ENCODE results near the gene RPL32.
"Not testable (repeated sequence)": the region's sequence is repeated elsewhere in the genome, so short reads cannot be mapped to it uniquely, and the experiment has no call there.

RPL32 gene

DNA sequence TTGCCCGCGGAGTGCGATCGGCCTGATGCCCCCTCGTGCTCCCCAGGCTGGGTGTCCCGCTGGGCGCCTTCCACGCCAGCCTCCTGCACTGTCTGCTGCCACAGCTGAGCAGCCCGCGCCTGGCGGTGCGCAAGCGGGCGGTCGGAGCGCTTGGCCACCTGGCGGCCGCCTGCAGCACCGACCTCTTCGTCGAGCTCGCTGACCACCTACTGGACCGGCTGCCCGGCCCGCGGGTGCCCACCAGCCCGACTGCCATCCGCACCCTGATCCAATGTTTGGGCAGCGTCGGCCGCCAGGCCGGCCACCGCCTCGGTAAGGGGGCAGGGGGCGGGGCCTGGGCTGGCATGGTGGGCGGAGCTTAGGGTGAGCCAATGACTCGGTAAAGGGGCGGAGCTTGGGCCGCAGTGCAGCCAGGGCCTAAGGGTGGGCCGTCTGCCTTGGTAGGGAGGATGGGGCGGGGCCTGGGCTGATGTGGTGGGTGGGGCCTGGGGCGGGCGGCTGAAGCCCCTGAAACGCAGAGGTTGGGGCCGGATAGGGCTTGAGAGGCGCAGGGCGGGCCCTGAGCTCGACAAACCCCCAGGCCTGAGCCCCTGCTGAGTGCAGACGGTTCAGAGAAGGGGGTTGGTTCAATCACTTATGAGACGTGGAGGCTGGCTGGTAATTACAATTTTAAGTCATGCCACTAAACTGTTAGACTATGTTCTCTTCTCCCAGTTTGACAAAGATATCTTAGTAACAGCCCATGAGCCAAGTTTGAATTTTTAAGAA lies 31.2 kb downstream of the RPL32 start:
- peak; percentile 92 to 94 for DNase-seq (ENCODE audit: low read depth in 2 of 2)

GRCh38 chr3:12809435-12809834 lies 31.9 kb downstream of the RPL32 start:
- DNase-seq (ENCODE audit: low read depth in 2 of 2): no peak

DNA sequence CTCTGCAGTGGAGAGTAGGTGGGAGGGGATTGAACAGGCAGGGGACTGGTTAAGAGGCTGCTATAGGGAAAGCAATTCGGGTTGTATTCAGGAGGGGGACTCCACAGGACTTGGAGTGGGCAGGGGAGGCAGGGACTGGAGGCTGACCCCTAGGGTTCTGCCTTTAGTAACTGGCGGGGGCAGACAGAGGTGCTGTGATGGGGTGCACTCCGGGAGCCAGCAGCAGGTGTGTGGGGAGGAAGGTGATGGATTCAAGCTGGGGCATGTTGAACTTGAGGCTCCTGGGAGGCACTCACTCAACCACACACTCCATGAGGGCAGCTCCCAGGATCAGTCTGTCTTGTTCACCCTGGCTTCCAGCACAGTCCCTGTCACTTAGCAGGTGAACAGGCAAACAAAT lies 32.4 kb downstream of the RPL32 start:
- no peak for DNase-seq (ENCODE audit: low read depth in 2 of 2)

GRCh38 chr3:12808587-12808986 lies 32.8 kb downstream of the RPL32 start:
- no peak for DNase-seq (ENCODE audit: low read depth in 2 of 2)

- no peak for DNase-seq (ENCODE audit: low read depth in 2 of 2)
Observed at GRCh38 chr3:12807601-12808359, 33.6 kb downstream of the RPL32 start.

DNA sequence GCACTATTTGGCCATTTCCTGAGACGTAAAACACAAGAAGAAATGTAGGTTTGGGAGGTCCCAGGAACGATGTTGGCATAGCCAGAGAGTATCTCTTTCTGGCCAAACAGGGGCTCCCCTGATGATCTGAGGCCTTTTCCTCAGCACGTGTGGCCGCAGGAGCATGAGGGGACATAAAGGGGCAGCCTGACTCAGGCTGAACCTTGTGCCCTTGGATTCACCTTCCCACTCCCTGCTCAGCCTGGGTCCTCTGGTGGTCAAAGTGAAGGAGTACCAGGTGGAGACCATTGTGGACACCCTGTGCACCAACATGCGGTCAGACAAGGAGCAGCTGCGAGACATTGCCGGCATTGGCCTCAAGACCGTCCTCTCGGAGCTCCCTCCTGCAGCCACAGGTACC lies 34.3 kb downstream of the RPL32 start:
- DNase-seq (ENCODE audit: low read depth in 2 of 2): no peak

- DNase-seq (ENCODE audit: low read depth in 2 of 2): no peak
Observed at GRCh38 chr3:12803371-12803770, 38.0 kb downstream of the RPL32 start.

DNA sequence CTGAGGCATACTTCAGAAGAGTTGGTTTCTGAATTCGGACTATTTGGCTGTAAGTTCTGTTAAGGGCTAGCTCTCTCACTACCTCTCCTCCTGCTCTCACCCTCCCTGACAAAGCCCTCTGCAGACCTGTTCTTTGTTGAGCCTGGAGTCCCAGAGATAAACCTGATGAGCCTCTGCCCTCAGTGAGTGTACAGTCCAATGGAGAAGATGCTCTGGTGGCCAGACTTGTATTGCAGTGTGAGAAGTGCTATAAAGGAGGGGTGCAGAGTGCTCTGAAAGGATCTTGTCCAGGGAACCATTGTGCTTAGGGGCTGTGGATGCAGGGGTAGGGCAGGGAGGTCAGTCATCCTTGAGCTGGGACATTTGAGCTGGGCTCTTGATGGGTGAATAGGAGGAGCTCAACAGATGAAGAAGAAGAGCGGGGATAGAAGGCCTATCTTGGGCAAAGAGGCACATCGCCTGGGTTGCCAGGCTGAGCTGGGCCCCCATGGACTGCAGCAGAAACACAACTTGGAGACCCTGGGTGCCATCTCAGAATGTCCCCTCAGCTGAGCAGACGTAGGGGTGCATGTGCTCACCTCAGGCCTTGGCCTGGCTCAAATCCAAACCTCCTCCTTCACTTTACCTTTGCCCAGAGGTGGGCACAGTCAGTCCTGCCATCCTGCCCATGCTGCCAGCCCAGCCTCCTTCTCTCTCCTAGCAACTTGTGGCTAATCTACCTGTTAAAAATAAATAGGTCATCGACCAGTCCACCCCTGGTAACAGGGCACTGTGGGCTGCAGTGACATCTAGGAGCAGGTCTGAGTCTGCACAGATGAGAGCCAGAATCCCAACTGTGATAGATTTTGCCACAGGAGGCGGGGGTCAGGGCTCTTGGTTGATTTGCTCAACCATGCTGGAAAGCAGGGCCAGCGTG lies 41.6 kb downstream of the RPL32 start:
- DNase-seq (ENCODE audit: low read depth in 2 of 2): no peak

- DNase-seq (ENCODE audit: low read depth in 2 of 2): no peak
Observed at GRCh38 chr3:12798559-12799179, 42.7 kb downstream of the RPL32 start.

DNA sequence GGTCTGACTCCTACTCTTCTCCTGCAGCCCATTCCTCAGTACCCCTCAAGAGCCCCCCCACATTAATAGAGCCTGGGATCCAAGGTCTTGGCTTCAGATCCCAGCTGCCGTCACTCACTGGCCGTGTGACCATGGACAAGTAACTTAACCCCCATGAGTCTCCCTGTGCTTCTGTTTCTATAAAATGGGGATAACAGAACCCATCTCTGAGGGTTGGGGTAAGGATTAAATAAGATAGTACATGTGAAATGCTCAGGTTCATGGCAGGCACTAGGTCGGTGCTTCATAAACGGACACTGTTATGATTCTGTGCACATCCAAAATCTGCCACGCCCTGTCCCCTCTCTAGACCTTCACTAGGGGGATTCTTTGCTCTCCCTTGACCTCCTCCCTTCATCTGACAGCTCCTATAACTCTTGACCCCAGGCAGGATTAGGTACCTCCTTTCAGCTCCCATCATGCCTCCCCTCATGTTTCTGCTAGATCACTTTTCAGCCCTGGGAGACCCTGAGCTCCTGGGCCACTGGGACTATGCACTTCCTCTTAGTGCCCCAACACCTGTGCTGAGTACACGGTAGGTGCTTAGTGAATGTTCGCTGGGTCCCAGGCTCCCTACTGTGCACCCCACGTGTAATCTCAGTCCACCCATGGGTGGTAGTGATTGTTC lies 43.3 kb downstream of the RPL32 start:
- no peak for DNase-seq (ENCODE audit: low read depth in 2 of 2)

DNA sequence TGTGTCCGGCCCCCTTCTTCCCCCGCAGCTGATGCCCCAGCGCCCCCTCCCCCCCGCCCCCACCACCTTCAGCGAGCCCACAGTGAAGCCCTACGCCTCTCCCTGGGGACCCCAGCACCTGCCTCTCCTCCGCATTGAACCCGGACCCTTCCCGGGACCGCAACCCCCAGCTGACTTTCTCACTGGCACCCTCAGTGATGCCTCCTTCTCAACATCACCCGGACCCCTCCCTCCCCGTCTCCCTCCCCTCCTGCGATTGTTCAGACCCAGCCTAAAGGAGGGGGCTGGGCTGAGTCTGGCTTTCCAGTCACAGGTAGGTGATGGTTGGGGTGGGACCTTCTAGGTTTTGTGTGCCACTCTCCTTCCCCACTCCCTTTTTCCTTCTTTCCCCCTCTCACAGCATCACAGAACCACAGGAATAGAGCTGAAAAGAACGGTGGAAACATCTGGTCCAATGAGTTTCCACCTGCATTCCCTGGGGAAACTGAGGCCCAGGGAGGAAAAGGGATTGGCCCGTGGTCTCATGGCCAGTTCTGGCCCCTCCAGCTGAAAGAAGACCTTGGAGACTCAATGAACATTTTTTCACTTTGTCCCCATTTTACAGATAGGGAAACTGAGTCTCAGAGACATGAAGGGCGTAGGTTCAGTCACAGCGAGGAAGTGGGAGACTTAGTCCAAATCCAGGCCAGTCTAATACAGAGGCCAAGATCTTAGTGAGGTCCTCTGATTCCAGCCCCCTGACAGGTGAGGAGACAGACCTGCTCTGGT lies 44.1 kb downstream of the RPL32 start:
- DNase-seq (ENCODE audit: low read depth in 2 of 2): no peak

DNA sequence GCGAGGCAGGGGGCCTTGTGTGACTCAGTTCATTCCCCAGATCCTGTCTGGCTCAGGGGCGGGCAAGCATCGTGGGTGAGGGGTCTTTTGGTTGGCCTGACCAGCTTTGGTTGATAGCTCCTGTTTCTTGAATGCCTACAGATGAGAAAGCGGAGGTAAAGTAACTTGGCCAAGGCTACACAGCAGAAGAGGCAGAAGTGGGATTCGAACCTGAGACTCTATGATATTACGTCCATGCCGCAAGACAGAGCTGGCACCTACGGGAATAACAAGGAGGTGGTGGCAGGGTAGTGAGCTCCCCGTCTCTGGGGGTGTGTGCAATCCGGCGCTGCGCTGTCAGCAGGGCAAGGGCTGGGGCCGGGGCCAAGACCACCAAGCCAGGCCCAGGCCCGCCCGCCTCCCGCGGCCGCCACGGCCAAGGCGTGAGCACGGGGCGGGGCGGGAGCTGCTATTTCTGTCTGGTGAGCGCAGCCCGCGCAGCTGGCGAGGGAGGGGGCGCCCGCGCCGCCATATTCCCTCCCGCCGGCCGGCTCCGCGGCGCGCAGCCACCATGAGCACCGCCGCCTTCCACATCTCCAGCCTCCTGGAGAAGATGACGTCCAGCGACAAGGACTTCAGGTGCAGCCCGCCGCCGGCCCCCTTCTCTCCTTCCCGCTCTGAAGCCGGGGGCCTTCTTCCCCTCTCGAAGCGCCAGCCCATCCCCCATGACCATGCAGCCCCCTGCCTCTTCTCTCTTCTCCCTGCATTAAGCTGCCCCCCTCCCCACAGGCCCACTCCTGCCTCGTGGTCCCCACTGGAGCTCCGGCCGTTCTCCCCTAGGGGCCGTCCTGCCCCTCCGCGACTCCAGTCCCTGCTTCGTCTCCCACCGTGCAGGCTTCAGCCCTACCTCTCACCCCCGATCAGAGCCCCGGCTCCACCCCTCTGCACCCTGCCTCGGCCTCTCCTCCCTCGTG lies 44.9 kb downstream of the RPL32 start, which contains the start of gene CAND2:
TSS of gene CAND2 (plus strand) at position 510 of the 953 bp plus-strand sequence. CDS start at position 551, 41 bp downstream.
- DNase-seq (ENCODE audit: low read depth in 2 of 2): peak in 1 of 2 donors; percentile 30

DNA sequence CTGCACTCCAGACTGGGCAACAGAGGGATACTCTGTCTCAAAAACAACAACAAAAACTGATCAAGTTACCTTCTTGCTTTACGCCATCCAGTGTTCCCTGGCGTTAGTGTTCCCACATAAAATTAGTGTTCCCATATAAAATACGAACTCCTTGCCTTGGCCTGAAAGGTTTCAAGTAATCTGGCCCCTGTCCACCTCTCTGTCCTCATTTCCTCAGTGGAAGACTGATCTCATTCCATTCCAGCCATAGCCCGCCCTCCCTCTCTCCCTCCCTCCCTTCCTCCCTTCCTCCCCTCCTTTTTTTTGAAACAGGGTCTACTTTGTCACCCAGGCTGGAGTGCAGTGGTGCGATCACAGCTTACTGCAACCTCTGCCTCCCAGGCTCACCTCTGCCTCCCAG lies 47.7 kb downstream of the RPL32 start:
- DNase-seq (ENCODE audit: low read depth in 2 of 2): no peak

GRCh38 chr3:12791430-12791829 lies 49.9 kb downstream of the RPL32 start:
- no peak for DNase-seq (ENCODE audit: low read depth in 2 of 2)

- DNase-seq (ENCODE audit: low read depth in 2 of 2): not testable (repeated sequence)
Observed at GRCh38 chr3:12787967-12788690, 53.2 kb downstream of the RPL32 start.

DNA sequence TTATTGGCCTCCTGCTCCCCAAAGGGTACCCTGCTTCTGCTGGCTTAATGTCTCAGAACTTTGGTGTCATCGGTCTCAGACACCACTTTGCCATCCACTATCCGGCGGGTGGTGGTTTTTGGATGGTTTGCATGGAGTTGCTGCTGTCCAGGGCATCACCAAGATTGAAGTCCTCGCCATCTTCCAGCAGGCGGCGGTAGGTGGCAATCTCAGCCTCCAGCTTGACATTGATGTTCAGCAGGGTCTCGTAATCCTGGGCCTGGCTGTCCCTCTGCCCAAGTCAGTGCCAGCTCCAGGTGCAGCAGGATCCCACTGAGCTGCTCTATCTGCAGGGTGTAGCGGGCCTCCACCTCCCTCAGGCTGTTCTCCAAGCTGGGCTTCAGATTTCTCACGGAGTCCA lies 54.0 kb downstream of the RPL32 start:
- peak; percentile 47 to 54 for DNase-seq (ENCODE audit: low read depth in 2 of 2)

- no peak for DNase-seq (ENCODE audit: low read depth in 2 of 2)
Observed at GRCh38 chr3:12785096-12785495, 56.3 kb downstream of the RPL32 start.

All from activated CD4-positive, alpha-beta T cell treated with anti-CD3 and anti-CD28 coated beads for 24 hours (primary cell).